ENCODE measurements around the gene SELENOF.
A peak's percentile ranks its signal among the peaks of the same experiment; 100 is the strongest.

SELENOF gene

DNA sequence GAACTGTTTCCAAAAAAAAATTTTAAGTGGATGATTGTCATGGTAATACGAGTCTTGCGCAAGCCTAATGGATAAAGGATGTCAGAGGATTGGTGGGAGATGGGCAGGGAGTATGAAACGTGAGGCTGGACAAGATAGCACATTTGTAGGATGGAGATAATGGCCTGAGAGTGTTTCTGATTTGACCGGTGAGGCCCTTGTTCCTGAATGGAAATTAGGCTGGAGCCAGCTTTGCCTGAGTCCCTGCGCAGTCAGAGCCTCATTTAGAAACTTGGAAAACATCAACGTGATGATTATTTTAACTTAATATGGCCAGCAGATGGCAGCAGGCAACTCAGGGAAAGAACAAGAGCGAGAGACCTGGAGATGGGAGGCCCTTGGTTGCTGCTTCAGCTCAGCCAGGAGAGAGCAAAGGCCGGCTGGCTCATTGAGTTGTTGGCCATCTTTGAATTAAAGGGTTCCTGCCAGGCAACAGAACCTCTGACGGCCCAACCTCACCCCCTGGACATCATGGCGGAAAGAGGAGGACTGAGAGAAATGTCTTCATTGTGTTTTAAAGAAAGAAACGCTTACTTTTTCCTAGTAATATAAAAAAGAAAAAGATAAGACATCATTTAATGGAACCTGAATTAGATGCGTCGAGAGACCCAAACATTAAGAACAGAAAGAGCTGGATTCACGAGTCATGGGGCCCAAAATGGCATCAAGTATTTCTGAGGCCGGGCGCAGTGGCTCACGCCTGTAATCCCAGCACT lies 80.3 kb downstream of the SELENOF start:
- H3K4me3 ChIP-seq (replicated peaks; ENCODE audit: low read depth, low read length): no peak overlapping the region
- TF ChIP-seq, protein P1, sequence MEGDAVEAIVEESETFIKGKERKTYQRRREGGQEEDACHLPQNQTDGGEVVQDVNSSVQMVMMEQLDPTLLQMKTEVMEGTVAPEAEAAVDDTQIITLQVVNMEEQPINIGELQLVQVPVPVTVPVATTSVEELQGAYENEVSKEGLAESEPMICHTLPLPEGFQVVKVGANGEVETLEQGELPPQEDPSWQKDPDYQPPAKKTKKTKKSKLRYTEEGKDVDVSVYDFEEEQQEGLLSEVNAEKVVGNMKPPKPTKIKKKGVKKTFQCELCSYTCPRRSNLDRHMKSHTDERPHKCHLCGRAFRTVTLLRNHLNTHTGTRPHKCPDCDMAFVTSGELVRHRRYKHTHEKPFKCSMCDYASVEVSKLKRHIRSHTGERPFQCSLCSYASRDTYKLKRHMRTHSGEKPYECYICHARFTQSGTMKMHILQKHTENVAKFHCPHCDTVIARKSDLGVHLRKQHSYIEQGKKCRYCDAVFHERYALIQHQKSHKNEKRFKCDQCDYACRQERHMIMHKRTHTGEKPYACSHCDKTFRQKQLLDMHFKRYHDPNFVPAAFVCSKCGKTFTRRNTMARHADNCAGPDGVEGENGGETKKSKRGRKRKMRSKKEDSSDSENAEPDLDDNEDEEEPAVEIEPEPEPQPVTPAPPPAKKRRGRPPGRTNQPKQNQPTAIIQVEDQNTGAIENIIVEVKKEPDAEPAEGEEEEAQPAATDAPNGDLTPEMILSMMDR (IDR thresholded peaks at IDR 0.05; ENCODE audit: low read length, missing control alignments): peak; percentile 58
- peak; percentile 94 for DNase-seq (ENCODE audit: low read depth)

DNA sequence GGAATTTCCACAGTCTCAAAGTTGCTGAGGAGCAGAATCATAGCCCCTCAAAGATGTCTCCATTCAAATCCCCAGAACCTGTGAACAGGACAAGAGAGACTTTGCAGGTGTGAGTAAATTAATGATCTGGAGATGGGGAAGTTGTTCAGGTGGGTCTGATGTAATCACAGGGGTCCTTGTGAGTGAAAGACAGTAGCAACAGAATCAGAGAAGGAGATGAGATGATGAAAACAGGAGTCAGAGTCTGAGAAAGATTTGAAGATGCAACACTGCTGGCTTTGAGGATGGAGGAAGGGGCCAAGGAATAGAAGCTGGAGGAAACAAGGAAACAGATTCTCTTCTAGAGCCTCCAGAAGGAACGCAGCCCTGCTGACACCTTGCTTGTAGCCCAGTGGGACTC lies 81.5 kb downstream of the SELENOF start:
- DNase-seq (ENCODE audit: low read depth): no peak
- TF ChIP-seq, protein P1 (IDR thresholded peaks at IDR 0.05; ENCODE audit: low read length, missing control alignments): no peak
- H3K4me3 ChIP-seq (replicated peaks; ENCODE audit: low read depth, low read length): no peak overlapping the region

DNA sequence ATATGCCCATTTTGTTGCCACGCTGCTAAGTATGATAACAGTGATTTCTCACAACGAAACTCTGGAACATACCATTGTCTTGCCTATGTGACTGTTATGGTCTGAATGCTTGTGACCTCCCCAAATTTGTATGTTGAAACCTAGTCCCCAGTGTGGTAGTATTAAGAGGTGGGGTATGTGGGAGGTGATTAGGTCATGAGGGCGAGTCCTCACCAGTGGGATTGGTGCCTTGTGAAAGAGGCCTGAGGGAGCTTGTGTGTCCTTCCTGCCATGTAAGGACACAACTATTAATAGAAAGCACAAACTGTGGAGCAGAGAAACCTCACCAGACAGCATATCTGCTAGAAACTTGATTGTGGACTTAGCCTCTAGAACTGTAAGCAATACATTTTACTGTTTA lies 84.6 kb downstream of the SELENOF start:
- TF ChIP-seq, protein P1 (IDR thresholded peaks at IDR 0.05; ENCODE audit: low read length, missing control alignments): no peak
- H3K4me3 ChIP-seq (replicated peaks; ENCODE audit: low read depth, low read length): no peak overlapping the region
- no peak for DNase-seq (ENCODE audit: low read depth)

DNA sequence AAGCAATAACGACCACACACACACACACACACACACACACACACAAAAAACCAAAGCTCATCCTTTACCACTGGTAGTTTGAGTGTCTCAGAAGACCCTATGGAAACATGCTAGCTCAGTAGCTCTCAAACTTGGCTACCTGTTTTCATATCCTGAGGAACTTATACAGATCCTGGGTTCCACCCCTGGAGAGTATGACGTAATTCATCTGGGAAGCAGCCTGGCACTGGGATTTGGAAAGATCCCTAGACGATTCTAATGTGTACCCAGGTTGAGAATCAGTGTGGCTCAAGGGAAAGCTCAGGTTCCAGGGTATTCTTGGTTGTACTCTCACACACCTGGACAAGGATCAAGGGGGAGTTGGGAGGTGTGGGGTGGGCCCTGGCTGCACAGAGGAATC lies 85.9 kb downstream of the SELENOF start:
- no peak overlapping the region for H3K4me3 ChIP-seq (replicated peaks; ENCODE audit: low read depth, low read length)
- TF ChIP-seq, protein P1 (IDR thresholded peaks at IDR 0.05; ENCODE audit: low read length, missing control alignments): no peak
- DNase-seq (ENCODE audit: low read depth): no peak

DNA sequence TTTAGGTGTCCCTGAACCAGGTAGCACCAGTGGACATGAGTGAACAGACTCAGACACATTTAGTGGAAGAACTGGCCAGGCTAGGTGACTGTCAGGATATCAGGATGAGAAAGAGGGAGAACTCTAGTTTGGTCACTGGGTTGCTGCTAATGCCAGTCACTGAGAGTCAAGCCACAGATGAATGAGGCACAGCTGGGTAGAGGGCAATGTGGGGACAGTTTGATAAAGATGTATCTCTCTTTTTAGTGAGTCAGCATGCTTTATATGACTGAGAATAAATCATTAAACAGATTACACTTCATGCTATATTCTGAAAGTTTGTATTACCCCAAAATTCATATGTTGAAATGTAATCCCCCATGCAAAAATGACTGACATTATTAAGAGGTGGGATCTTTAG lies 87.1 kb downstream of the SELENOF start:
- DNase-seq (ENCODE audit: low read depth): no peak
- TF ChIP-seq, protein P1 (IDR thresholded peaks at IDR 0.05; ENCODE audit: low read length, missing control alignments): no peak

DNA sequence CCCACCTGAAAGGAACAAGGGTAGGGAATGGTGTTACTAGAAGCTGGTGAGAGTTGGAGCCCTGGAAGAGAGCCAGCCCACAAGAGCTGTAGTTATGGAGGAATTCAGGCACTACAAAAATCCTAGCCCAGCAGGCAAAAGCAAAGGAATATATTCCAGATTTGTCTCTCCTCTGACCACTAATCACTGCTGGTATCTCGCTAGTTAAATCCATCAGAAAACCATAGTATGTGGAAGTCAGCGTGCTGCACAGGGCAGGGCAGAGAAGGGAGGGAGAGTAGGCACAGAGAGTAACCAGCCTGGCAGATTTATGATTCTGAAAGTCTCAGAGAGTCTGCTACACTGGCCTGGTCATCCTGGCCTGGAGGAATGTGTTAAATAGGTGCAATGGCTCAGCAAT lies 88.6 kb downstream of the SELENOF start:
- TF ChIP-seq, protein P1 (IDR thresholded peaks at IDR 0.05; ENCODE audit: low read length, missing control alignments): no peak
- DNase-seq (ENCODE audit: low read depth): peak; percentile 25
- no peak overlapping the region for H3K4me3 ChIP-seq (replicated peaks; ENCODE audit: low read depth, low read length)

More for the DNA sequence above, 87.1 kb downstream of the SELENOF start:
- H3K4me3 ChIP-seq (replicated peaks; ENCODE audit: low read depth, low read length): no peak overlapping the region
